Activated CD4-positive, alpha-beta T cell treated with anti-CD3 and anti-CD28 coated beads for 4 hours (primary cell): ENCODE results near the gene WSCD1.

Experiments used
- DNase-seq, 2 donors: peaks; one replicate each; pipeline ENCODE4 v3.0.0-alpha.2; 2020

WSCD1 gene

DNA sequence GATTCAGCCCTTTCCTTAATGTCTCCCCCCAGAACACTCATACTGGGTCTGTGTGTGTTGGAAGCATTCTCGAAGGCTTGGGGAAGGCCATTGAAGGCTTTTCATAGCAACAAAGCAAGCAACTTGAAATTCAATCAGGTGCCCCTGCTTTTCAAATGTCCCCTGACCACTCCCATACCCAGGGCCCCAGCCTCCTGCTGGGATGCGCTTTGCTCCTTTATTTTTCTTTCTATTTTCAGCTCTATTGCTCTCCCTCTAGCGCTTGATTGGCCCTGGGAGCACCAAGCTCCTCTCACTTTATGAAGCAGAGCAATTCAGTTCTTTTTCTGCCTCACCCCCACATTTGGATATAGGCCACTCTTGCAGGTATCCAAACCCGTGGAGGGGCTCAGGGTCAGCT lies 92.0 kb downstream of the WSCD1 start:
- no peak for DNase-seq

DNA sequence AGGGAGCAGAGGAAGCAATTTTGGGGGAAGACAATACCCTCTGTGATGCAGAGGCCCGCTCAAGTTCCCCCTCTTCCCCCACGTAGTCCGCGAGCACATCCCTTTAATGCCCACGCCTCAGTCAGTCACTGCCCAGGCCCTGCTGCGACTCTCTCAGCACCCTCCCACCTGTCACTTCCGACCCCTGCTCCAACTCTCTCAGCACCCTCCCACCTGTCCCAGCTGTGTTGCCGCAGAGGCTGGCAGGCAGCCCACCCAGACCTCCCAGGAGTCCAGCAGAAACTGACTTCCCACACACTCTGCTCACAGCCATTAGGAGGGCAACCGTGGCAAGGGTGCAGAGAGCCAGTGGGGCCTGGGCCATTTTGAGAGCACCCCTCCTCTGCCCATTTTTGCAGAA lies 92.7 kb downstream of the WSCD1 start:
- DNase-seq: no peak

DNA sequence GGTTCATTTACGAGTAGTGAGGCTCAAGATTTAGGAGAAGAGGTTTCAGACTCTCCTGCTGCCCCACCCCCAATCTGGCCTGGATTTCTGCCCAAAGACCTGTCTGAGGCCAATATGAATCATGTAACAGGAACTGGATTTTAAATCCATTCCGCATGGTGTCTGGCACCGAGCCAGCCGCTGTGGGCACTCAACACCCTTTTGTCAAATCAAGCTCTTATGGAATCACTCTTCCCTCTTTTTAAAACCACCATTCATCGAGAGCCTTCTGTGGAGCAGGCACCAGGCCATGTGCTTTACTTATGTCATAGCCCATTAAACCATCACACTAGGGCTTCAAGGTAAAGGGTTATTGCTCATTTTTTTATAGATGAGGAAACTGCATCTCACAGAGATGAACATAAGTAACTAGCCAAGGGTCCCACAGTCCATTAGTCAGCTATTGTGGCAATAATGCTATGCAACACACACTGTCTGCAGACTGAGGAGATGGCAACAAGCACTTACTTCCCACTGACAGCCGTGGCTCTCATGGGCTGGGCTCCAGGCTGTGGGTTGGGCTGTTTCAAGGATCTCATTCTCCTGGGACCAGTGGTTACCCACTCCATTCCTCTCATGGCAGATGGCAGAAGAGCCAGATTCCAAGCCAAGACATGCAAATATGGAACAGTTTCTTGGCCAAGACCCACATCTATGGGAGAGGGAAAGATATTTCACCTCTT lies 93.6 kb downstream of the WSCD1 start:
- no peak for DNase-seq

DNA sequence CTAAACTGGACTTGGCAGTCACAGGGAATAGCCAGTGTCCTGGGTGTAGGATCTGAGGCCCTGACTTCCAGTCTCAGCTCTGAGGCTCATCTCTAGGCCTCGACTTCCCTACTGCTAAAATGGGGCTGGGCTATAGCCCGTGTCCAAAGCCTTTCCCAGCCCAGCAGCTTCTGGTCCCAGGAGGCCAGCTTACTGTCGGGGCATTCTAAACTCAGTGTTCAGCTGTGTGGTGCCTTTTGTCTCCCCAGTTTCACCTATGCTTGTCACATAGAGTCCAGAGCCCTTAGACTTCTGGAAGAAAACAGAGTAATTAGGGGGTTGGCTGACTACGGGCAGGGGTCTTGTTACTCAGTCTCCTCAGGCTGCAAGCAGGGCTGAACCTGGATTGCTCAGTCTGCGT lies 94.8 kb downstream of the WSCD1 start:
- DNase-seq: no peak

DNA sequence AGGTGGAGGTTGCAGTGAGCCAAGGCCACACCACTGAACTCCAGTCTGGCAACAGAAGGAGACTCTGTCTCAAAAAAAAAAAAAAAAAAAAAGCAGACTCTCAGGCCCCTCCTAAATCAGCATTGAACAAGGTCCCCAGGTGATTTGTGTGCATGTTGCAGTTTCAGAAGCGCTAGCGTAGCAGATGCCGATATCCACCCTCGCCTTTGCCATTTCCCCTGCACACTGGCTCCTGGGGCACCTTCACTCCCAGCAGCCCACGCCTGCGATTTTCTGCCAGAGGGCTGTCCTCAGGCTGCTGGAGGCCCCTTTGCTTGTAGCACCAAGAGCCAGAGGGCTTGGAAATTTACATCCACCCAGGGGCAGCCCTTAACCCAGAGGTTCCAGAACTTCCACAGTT lies 95.6 kb downstream of the WSCD1 start:
- DNase-seq: no peak

DNA sequence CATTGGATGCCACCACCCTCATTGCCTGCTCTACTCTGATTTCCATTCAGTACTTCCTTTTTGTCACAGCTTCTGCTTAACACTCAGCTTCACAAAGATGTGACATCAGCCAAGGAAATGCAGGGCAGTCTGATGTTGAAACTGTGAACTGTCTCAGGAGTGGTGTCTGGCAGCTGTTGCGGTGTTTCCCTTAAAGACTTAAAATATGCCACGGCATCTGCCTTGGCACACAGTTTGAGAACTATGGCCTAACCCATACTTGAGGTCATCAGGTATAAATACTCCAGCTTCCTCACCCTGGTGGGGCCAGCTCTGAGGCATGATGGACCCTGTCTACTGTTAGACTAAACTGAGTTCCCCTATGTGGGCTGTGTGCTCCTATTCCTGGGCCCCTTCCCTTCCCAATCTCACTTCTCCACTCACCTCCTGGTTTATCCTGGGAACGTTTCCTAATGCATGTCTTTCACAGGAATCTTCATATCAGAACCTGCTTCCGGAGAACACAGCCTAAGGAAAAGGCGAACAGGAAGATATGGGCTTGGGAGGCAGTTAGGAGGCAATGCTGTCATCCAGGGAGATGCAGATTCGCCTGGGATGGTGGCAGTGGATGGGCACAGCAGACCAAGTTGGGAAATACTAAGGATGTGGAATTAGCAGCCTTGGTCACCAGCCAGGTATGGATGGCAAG lies 96.5 kb downstream of the WSCD1 start:
- DNase-seq: no peak

DNA sequence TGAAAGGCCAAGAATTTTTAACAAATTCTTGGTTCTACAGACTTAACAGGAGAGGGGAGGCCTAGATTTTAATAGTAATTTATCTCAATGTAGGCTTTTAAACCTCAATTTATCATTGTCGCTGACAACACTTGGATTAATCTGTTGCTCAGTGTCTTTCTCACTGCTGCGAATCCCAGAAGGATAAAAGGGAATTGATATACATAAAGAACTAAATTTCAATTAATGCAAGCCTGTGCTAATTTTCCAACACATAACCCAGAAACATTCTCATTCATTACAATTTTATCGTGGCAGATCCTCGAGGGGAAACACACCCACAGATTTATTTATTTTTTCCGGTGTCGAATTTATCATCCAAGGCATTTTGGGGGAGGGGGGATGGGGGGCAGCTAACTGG lies 98.1 kb downstream of the WSCD1 start:
- no peak for DNase-seq

DNA sequence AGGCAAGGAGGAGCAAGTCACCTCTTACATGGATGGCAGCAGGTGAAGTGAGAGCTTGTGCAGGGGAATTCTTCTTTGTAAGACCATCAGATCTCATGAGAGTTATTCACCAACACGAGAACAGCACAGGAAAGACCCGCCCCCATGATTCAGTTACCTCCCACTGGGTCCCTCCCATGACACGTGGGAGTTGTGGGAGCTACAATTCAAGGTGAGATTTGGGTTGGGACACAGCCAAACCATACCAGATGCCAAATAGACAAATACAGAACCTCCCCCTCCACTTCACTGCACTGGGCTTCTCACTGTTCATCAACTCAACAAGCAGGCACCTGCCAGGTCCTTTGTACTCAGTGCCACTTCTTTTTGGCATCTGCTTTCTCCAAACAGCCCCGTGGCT lies 100.2 kb downstream of the WSCD1 start:
- no peak for DNase-seq

DNA sequence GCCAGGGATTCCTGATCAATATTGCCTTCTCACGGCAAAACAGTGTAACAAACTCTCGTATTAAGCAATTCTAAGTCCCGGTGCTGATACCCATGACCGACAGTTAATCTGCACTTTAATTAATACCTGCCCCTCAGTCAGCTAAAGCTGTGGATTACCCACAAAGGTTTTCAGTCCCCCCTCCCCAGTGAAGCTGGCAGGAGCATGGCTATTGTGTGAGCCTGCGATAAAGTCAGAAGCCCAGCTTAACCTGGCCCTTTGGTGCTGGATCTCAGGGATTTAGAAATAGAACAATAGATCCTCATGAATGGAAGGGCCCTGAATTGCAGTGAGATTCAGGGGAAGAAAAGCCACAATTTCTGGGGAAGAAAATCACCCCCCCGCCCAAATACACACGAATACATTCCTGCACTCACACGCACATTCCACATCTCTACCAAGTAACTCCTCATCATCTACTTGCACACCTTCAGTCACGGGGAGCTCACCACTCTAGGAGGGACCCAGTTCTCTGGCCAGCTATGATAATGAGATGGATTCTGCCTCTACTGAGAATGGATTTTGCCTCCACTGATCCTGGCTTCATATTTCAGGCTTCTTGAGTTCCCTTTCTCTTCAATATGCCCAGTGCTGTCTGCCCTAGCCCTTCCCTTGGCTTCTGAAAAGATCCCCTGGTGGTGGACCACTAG lies 102.6 kb downstream of the WSCD1 start:
- DNase-seq: no peak

DNA sequence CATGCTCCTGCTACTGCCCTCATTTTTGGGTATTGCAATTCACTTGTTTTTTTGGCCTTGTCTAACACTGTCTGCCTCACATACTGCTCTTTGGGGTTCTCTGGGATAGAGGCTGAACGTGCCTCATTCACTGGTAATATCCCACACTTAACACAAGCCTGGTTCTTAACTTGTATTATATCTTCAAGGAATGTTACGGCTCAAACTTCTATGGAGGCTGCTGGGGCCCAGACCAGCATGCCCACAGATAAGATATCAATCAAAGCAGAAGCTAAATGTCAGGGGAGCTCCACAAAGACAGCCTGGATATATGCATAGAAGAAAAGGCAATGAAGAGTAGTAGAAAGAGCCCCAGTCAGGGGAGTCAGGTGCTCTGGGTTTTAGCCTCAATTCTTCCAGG lies 103.5 kb downstream of the WSCD1 start:
- DNase-seq: no peak
